Measurements from ENCODE around the gene ABCC4. TPM values are rescaled to one million over a fixed set of nuclear protein-coding genes. Genes with fewer than 3 reads are reported as not detected.

Gene ABCC4, protein sequence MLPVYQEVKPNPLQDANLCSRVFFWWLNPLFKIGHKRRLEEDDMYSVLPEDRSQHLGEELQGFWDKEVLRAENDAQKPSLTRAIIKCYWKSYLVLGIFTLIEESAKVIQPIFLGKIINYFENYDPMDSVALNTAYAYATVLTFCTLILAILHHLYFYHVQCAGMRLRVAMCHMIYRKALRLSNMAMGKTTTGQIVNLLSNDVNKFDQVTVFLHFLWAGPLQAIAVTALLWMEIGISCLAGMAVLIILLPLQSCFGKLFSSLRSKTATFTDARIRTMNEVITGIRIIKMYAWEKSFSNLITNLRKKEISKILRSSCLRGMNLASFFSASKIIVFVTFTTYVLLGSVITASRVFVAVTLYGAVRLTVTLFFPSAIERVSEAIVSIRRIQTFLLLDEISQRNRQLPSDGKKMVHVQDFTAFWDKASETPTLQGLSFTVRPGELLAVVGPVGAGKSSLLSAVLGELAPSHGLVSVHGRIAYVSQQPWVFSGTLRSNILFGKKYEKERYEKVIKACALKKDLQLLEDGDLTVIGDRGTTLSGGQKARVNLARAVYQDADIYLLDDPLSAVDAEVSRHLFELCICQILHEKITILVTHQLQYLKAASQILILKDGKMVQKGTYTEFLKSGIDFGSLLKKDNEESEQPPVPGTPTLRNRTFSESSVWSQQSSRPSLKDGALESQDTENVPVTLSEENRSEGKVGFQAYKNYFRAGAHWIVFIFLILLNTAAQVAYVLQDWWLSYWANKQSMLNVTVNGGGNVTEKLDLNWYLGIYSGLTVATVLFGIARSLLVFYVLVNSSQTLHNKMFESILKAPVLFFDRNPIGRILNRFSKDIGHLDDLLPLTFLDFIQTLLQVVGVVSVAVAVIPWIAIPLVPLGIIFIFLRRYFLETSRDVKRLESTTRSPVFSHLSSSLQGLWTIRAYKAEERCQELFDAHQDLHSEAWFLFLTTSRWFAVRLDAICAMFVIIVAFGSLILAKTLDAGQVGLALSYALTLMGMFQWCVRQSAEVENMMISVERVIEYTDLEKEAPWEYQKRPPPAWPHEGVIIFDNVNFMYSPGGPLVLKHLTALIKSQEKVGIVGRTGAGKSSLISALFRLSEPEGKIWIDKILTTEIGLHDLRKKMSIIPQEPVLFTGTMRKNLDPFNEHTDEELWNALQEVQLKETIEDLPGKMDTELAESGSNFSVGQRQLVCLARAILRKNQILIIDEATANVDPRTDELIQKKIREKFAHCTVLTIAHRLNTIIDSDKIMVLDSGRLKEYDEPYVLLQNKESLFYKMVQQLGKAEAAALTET (N-terminal part only)
- total RNA-seq, result 1.6 and 7.2 TPM in 2 replicates

DNA sequence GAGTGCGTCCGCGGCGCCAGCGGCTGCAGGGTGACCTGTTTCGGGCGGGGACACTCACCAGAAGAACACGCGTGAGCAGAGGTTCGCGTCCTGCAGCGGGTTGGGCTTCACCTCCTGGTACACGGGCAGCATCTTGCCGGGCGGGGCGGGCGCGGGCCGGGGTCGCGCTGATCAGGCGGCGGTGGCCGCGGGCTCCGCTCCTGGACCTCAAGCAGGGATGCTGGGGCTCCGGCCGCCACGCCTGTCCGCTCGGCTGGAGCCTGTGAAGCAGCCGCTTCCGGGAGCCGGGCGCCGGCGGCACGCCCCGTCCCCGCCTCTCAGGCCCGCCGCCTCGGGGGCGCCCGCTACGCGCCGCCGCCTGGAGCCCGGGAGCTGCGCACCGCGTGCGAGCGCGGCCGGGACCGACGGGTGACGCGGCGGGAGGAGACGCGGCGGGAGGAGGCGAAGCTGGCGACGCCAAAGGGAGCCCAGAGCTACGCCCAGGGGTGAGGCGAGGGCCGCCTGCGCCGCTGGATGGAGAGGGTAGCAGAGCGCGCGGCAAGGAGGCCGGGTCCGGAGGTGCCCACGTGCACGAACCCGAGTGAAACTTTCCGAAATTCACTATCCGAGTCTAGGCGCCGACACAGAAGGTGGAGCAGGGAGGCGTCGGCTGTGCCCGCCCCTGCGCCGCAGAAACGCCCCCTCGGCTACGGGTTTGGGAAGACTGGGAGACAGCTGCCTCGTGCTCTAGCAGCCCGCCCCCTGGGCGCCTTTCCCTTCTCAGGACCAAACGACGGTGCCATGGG lies at the start of gene ABCC4:
ABCC4 (minus strand) TSS at position 269 of the 785 bp plus-strand sequence; CDS start at position 132, 137 bp downstream.
- DNase-seq (ENCODE audit: low read depth in 2 of 2), result peak; percentile 58 to 82

DNA sequence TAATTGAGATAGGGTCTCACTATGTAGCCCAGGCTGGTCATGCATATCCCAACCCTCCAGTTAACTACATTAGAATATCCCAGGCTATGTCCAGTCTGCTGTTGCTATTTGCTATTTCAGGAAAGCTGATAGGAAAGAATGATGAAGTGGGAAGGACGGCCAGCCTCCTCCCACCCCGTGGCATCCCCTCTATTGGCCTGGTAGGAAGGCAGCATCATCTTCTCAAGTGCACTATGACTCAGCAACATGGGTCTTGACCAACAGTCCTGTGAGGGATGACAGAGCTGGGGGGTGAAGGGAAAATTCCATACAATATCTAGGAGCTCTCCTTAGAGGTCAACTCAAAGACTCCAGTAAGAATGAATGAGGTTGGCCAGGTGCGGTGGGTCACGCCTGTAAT lies 48.0 kb upstream of the ABCC4 start:
- DNase-seq (ENCODE audit: low read depth in 2 of 2), result peak; percentile 37 to 46

DNA sequence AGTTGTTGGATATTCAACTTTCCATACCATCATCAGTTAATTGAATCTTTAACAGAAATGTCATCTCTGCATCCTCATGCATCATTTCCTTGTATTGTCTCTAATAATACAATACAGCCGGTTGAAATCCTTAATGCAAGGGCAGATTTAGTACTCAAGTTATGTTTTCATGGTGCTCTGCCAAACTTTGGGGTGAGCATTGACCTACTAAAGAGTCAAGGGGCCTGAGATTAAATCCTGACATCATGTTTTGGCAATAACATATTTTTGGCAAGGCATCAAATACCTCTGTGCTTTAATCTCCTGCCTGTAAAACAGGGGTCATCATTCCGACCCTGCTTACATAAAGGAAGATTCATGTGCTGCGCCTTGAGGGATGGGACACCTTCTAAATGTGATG lies 42.7 kb upstream of the ABCC4 start:
- DNase-seq (ENCODE audit: low read depth in 2 of 2), result peak; percentile 97 to 98

DNA sequence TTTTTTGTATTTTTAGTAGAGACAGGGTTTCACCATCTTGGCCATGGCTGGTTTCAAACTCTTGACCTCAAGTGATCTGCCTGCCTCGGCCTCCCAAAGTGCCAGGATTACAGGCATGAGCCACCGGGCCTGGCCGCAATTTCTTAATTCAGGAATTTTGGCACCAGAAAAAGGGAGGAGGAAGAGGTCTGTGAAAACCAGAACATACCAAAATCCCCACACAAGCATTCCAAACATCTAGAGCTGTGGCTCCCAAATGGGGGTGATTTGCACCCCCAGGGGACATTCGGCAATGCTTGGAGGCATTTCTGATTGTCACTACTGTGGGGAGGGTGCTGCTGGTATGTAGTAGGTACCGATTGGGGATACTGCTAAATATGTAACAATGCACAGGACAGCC lies 40.2 kb upstream of the ABCC4 start:
- no peak for DNase-seq (ENCODE audit: low read depth in 2 of 2)

DNA sequence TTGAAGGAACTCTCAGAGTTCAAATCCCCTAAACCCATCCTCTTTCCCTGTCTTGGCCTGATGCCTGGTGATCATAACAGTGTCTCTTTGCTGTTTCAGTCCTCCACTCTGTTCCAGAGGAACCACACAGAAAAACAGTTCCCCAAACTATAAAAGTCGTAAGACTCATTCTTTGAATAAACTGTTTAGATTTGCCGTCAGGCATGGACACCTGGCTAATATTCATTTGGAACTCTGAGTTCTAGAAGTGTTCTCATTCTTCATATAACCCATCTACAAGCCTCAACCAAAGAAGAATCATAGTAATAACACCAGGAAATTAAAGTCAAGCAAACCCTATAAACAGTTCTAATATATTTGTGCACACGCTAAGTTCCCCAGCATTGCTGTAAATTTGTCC lies 37.7 kb upstream of the ABCC4 start:
- no peak for DNase-seq (ENCODE audit: low read depth in 2 of 2)

DNA sequence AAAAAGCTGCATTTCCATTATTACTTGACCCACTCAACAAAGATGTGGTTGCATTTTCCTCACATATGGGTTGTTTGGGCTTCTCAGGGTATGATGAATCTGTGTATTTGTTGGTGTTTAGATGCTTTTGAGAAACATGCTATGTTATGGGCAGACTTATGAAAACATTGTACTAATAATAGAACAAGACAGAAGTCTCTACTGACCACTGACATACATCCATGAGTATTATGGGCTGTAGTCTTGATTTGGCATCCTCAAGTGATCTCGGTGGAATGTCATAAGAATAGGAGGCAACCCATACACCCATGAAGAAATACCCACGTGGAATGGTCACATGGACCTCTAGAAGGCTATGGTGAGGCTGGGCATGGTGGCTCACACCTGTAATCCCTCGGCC lies 36.3 kb upstream of the ABCC4 start:
- DNase-seq (ENCODE audit: low read depth in 2 of 2), result no peak

DNA sequence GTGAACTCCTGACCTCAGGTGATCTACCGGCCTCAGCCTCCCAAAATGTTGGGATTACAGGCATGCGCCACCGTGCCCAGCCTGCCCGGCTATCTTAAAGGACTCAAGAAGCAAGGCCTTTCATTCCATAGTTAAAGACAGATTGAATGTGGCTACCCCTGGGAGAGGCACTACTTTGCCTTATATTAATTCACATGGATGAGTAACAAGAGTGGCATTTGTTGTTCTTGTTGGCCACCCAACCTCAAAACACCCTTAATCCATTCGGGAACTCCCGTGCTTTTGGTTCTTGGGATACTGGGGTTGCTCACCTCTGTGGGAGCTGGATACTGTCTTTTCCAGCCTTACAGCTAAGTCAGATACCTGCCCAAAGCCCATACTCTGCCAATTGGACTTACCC lies 34.4 kb upstream of the ABCC4 start:
- no peak for DNase-seq (ENCODE audit: low read depth in 2 of 2)

DNA sequence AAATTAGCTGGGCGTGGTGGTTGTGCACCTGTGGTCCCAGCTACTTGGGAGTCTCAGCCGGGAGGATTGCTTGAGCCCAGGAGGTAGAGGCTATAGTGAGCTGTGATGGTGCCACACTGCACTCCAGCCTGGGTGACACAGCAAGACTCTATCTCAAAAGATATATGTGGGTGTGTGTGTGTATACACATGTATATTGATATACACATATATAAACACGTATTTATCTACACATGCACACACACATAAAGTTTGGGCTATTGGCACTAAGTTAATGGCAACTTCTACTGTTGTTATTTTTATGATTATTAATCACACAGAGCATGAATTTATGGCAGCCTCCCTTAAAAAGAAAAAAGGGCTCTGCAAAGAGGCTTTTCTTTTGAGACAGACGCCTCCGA lies 27.1 kb upstream of the ABCC4 start:
- DNase-seq (ENCODE audit: low read depth in 2 of 2), result no peak

DNA sequence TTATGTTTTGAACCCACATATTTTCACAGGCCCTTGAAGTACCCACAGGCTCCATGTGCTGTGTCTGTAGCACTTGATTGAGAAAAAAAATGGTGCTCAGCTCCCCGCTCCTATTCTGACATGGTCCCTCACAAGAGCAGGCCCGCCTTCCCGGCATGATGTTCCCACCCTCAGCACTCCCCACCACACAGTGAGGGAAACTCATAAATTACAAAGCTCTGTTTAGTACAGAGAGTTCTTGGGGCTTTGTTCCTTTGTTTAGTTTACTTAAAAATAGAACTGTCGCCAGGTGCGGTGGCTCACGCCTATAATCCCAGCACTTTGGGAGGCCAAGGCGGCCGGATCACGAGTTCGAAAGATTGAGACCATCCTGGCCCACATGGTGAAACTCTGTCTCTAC lies 25.9 kb upstream of the ABCC4 start:
- no peak for DNase-seq (ENCODE audit: low read depth in 2 of 2)

DNA sequence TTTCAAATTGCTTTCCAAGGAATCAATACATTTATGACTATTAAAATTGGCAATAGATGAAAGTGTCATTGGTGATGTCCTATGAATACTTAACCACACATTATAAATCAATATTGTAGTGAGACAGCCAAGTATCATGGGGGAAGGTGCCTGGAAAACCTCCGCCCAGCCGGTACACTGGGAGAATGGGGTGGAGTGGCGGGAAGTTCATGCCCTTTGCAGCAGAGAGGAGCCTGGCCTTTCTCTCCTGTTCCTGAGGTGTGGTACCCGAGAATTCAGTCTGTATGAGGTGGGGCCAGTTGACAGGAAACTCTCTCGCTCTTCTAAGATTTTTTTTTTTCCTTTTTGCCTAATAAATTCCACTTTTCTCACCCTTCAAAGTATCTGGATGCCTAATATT lies 25.4 kb upstream of the ABCC4 start:
- DNase-seq (ENCODE audit: low read depth in 2 of 2), result no peak

DNA sequence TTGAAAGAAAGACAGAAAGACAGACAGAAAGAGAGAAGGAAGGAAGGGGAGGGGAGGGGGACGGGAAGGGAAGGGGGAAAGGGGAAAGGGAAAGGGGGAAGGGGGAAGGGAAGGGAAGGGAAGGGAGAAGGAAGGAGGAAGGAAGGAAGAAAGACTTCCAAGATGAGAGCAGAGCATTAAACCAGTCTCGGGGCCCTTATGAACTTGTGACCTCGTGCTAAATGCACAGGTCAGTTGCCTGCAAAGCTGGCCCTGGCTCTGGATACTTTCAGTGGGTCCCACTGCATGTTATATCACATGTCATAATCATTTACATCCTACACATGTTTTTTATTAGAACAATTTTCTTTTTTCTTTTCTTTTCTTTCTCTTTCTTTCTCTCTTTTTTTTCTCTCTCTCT lies 24.2 kb upstream of the ABCC4 start:
- DNase-seq (ENCODE audit: low read depth in 2 of 2), result no peak

DNA sequence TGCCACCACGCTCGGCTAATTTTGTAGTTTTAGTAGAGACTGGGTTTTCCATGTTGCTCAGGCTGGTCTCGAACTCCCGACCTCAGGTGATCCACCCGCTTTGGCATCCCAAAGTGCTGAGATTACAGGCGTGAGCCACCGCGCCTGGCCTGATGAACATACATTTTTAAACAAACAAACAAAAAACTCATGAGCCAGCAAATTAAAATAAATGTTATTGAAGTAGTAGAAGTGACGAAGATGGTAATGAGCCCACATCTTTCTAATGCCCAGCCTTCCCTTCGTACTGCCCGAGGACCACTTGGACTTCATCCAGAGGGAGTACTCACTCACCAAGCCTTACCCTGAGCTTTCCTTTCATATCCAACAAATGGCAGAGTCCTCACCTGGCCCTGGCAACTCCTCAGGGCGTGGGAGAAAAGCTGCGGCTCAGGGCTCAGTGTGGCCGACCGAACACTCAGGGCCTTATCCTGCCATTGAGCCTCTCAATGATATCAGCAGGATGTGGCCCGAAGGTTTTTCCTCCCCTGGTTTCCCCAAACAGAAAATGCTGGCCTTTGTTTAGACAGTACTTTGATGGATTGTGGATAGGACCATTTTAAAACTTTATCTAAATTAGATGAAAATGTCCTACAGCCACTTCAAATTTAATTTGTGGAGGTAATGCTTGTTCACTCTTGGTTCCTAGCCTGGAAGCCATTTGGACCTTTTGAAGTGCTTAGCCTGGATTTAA lies 22.8 kb upstream of the ABCC4 start:
- DNase-seq (ENCODE audit: low read depth in 2 of 2), result peak; percentile 63 to 75

DNA sequence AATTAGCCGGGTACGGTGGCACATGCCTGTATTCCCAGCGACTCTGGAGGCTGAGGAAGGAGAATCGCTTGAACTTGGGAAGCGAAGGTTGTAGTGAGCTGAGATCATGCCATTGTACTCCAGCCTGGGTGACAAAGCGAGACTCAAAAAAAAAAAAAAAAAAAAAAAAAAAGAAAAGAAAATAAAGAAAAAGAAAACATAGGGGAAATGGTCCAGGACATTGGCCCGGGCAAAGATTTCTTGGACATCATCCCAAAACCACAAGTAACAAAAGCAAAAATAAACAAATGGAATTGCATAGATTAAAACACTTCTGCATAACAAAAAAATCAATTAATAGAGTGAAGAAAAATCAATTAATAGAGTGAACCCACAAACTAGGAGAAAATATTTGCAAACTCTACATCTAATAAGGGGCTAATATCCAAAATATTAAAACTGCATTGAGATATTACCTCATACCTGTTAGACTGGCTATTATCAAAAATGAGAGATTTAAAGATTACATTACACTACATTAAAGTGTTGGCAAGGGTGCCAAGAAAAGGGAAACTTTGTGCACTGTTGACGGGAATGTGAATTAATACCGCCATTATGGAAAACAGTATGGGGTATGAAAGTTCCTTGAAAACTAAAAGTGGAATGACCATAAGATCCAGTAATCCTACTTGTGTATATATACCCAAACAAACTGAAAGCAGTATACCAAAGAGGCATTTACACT lies 18.5 kb upstream of the ABCC4 start:
- peak; percentile 32 to 57 for DNase-seq (ENCODE audit: low read depth in 2 of 2)

DNA sequence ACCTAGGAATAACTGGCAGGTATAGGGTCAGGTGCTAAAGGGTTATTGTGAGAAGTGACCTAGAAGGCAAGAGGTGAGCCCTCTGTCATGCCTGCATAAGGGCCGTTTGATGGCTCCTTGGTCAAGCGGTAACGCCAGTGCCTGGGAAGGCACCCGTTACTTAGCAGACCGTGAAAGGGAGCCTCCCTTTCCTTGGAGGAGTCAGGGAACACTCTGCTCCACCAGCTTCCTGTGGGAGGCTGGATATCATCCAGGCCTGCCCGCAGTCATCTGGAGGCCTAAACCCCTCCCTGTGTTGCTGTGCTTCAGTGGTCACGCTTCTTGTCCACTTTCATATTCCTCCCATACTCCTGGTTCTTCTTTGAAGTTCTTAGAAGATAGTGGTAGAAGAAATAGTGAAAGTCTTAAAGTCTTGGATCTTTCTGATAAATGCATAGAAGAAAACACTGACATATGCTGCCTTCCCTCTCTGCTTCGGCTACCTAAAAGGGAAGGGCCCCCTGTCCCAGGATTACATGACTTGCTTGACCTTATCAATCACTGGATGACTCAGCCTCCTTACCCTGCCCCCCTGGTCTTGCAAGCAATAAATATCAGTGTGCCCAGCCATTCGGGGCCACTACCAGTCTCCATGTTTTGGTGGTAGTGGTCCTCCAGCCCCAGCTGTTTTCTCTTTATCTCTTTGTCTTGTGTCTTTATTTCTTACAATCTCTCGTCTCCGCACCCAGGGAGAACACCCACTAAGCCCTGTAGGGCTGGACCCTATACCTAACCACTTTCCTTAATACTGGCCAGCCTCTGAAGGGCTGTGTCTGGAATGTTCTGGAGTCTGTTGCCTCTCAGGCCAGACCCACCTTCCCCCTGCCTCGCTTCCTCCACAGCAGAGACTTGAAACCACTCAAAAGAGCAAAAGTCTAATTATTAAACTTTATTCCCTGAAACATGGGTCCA lies 16.1 kb upstream of the ABCC4 start:
- peak in 1 of 2 donors; percentile 72 for DNase-seq (ENCODE audit: low read depth in 2 of 2)

DNA sequence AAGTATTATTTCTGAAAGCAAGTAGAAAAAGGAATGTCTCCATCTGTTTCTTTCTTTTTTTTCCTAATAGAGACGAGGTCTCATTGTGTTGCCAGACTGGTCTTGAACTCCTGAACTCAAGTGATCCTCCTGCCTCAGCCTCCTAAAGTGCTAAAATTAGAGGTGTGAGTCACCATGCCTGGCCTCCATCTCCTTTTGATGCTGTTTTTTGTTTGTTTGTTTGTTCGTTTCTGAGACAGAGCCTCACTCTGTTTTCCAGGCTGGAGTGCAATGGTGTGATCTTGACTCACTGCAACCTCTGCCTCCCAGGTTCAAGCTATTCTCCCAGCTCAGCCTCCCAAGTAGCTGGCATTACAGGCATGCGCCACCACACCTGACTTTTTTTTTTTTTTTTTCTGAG lies 14.5 kb upstream of the ABCC4 start:
- DNase-seq (ENCODE audit: low read depth in 2 of 2), result no peak

DNA sequence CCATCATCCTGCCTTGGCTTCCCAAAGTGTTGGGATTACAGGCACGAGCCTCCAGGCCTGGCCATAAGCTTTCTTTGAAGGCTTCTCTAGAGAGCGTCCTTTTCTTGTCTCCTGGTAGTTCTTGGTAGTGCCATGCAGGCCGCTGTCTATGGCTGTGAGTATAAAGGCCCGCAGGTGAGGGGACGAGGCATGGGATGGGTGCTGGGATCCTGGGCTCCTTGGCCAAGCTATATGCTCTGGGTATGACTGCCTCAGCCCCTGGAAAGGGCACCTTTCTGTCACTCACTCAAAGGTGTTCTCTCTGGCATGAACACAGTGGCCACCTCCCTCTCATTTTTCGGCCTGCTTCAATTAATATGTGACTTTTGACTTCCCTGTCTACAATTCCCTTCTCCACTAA lies 6.3 kb upstream of the ABCC4 start:
- no peak for DNase-seq (ENCODE audit: low read depth in 2 of 2)

DNA sequence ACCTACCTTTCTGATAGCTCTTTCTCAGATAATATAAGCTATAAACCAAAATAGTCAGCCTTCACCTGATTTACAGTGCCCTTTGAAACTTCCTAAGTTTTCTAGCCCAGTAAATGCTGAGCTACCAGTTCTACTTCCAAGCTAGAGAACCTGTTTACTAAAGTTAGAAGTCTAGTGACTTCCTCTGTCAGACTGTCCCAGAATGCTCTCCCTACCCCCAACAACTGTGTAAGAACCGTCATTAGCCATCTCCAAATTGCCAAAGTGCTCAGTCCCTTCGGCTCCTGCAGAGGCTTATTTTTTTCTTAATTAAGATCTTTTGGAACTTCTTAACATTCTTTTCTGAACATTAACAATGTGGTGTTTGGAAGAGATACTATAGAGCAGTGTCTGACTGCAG lies 3.2 kb upstream of the ABCC4 start:
- DNase-seq (ENCODE audit: low read depth in 2 of 2), result no peak

DNA sequence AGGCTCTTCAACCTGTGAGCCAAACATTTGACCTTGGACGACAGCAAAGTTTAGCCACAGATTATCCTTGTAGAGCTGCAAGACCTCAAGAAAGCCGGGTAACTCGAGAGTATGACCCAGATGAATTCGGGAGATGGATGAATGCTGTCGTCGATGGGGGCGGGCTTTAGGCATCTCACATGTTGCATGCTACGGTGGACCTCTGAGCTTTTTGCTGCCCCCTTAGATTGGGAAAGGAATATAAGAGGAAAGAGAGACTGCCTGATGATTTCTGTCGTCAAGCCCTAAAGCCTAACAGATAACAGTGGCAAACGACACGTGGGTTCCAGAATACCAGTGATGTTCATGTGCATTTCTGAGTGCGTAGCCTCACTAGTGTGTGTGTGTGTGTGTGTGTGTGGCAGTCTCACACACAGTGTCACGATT lies 730 bp upstream of the ABCC4 start:
- peak in 1 of 2 donors; percentile 27 for DNase-seq (ENCODE audit: low read depth in 2 of 2)
